ENCODE measurements around the gene PKN1.
"Not testable (repeated sequence)": the region's sequence is repeated elsewhere in the genome, so short reads cannot be mapped to it uniquely, and the experiment has no call there.

Gene PKN1

GRCh38 chr19:14401468-14402195, 31.5 kb upstream of the PKN1 start:
- H3K4me3 ChIP-seq (replicated peaks; ENCODE audit: low read depth, low read length): no peak overlapping the region
- no peak for DNase-seq (ENCODE audit: extremely low read depth, insufficient read length)
- TF ChIP-seq CTCF (IDR thresholded peaks at IDR 0.05; ENCODE audit: insufficient read depth, low read length, poor library complexity, severe bottlenecking): no peak
- H3K36me3 ChIP-seq (ENCODE audit: control insufficient read depth, insufficient read depth, low read length): peaks cover 33% of the 10 kb centered on the region
- H3K27me3 ChIP-seq (replicated peaks; ENCODE audit: control insufficient read depth, insufficient read depth, low read length): no peaks in the 10 kb centered on the region

- no peak overlapping the region for H3K4me3 ChIP-seq (replicated peaks; ENCODE audit: low read depth, low read length)
- peaks cover 39% of the 10 kb centered on the region for H3K36me3 ChIP-seq (ENCODE audit: control insufficient read depth, insufficient read depth, low read length)
- no peak for DNase-seq (ENCODE audit: extremely low read depth, insufficient read length)
These were observed 30.6 kb upstream of the PKN1 start for GRCh38 chr19:14402332-14403144.

GRCh38 chr19:14403145-14403930, 29.8 kb upstream of the PKN1 start:
- H3K27me3 ChIP-seq (replicated peaks; ENCODE audit: control insufficient read depth, insufficient read depth, low read length); DNase-seq (ENCODE audit: extremely low read depth, insufficient read length); H3K4me3 ChIP-seq (replicated peaks; ENCODE audit: low read depth, low read length): not testable (repeated sequence)
- peaks cover 44% of the 10 kb centered on the region for H3K36me3 ChIP-seq (ENCODE audit: control insufficient read depth, insufficient read depth, low read length)

More at GRCh38 chr19:14402332-14403144, 30.6 kb upstream of the PKN1 start:
- no peaks in the 10 kb centered on the region for H3K27me3 ChIP-seq (replicated peaks; ENCODE audit: control insufficient read depth, insufficient read depth, low read length)
- no peak for TF ChIP-seq CTCF (IDR thresholded peaks at IDR 0.05; ENCODE audit: insufficient read depth, low read length, poor library complexity, severe bottlenecking)

GRCh38 chr19:14404312-14404711, 28.8 kb upstream of the PKN1 start:
- H3K27me3 ChIP-seq (replicated peaks; ENCODE audit: control insufficient read depth, insufficient read depth, low read length): no peaks in the 10 kb centered on the region
- H3K4me3 ChIP-seq (replicated peaks; ENCODE audit: low read depth, low read length): no peak overlapping the region
- DNase-seq (ENCODE audit: extremely low read depth, insufficient read length): no peak
- TF ChIP-seq CTCF (IDR thresholded peaks at IDR 0.05; ENCODE audit: insufficient read depth, low read length, poor library complexity, severe bottlenecking): no peak
- peaks cover 52% of the 10 kb centered on the region for H3K36me3 ChIP-seq (ENCODE audit: control insufficient read depth, insufficient read depth, low read length)

GRCh38 chr19:14405380-14405757, 27.7 kb upstream of the PKN1 start:
- DNase-seq (ENCODE audit: extremely low read depth, insufficient read length): no peak
- Histone ChIP-seq H3K36me3 (ENCODE audit: control insufficient read depth, insufficient read depth, low read length) (peaks cover 62% of the 10 kb centered on the region), H3K27me3 (replicated peaks; ENCODE audit: control insufficient read depth, insufficient read depth, low read length) (no peaks in the 10 kb centered on the region), H3K4me3 (replicated peaks; ENCODE audit: low read depth, low read length) (no peak overlapping the region)
- TF ChIP-seq CTCF (IDR thresholded peaks at IDR 0.05; ENCODE audit: insufficient read depth, low read length, poor library complexity, severe bottlenecking): no peak
